PC-9 (cell line): ENCODE data around the gene CLMN.

Source experiments
- CTCF ChIP-seq: fragments of 200-600 bp; sonication (generic); conservative IDR thresholded peaks from 2 replicates; pipeline ENCODE4 v1.6.1; 2017; ENCODE audit warnings: mixed run types, antibody characterized with exemption, mild to moderate bottlenecking, moderate library complexity
- EZH2 ChIP-seq: fragments of 200-600 bp; sonication (generic); IDR thresholded peaks from 2 replicates; pipeline ENCODE4 v1.8.0; 2017; ENCODE audit warnings: antibody characterized with exemption, low read depth

- TF ChIP-seq CTCF (no peak), EZH2 (no peak)
Observed at GRCh38 chr14:95180966-95181741, 138.6 kb downstream of the CLMN start.
